ENCODE measurements around the gene FAM72B.
"Not testable (repeated sequence)": the region's sequence is repeated elsewhere in the genome, so short reads cannot be mapped to it uniquely, and the experiment has no call there.

Gene FAM72B

GRCh38 chr1:121176649-121177048 is 7.5 kb downstream of the FAM72B start:
- H3K9me3 Mint-ChIP-seq; H3K27me3 Mint-ChIP-seq; H3K4me3 Mint-ChIP-seq; H3K36me3 Mint-ChIP-seq; ATAC-seq (replicated peaks); H3K4me1 Mint-ChIP-seq; H3K27ac Mint-ChIP-seq; DNase-seq: not testable (repeated sequence)

GRCh38 chr1:121168152-121168668 is 15.9 kb downstream of the FAM72B start:
- not testable (repeated sequence) for H3K4me1 Mint-ChIP-seq; DNase-seq; H3K4me3 Mint-ChIP-seq; H3K9me3 Mint-ChIP-seq; ATAC-seq (replicated peaks); H3K36me3 Mint-ChIP-seq; H3K27me3 Mint-ChIP-seq; H3K27ac Mint-ChIP-seq

- H3K36me3 Mint-ChIP-seq; ATAC-seq (replicated peaks); H3K27me3 Mint-ChIP-seq; H3K27ac Mint-ChIP-seq; H3K9me3 Mint-ChIP-seq; H3K4me3 Mint-ChIP-seq; H3K4me1 Mint-ChIP-seq; DNase-seq: not testable (repeated sequence)
These were observed 16.9 kb downstream of the FAM72B start for GRCh38 chr1:121167225-121167738.

GRCh38 chr1:121165296-121165695 is 18.8 kb downstream of the FAM72B start:
- not testable (repeated sequence) for DNase-seq; H3K4me3 Mint-ChIP-seq; ATAC-seq (replicated peaks); H3K27ac Mint-ChIP-seq; H3K27me3 Mint-ChIP-seq; H3K36me3 Mint-ChIP-seq; H3K9me3 Mint-ChIP-seq; H3K4me1 Mint-ChIP-seq

- not testable (repeated sequence) for H3K9me3 Mint-ChIP-seq, H3K4me3 Mint-ChIP-seq, H3K27ac Mint-ChIP-seq, H3K36me3 Mint-ChIP-seq, H3K27me3 Mint-ChIP-seq, H3K4me1 Mint-ChIP-seq, DNase-seq
- ATAC-seq (replicated peaks), result peak; percentile 67 to 76
These were observed 20.0 kb downstream of the FAM72B start for GRCh38 chr1:121163850-121164757.

- H3K27ac Mint-ChIP-seq; ATAC-seq (replicated peaks); H3K4me3 Mint-ChIP-seq; H3K36me3 Mint-ChIP-seq; DNase-seq; H3K9me3 Mint-ChIP-seq; H3K4me1 Mint-ChIP-seq; H3K27me3 Mint-ChIP-seq: not testable (repeated sequence)
These were observed 22.8 kb downstream of the FAM72B start for GRCh38 chr1:121161199-121161901.

GRCh38 chr1:121160118-121160517 is 24.0 kb downstream of the FAM72B start:
- H3K27me3 Mint-ChIP-seq; H3K27ac Mint-ChIP-seq; ATAC-seq (replicated peaks); H3K36me3 Mint-ChIP-seq; DNase-seq; H3K9me3 Mint-ChIP-seq; H3K4me1 Mint-ChIP-seq; H3K4me3 Mint-ChIP-seq: not testable (repeated sequence)

- DNase-seq; H3K4me3 Mint-ChIP-seq; ATAC-seq (replicated peaks); H3K36me3 Mint-ChIP-seq; H3K9me3 Mint-ChIP-seq; H3K27me3 Mint-ChIP-seq; H3K4me1 Mint-ChIP-seq; H3K27ac Mint-ChIP-seq: not testable (repeated sequence)
These were observed 26.5 kb downstream of the FAM72B start for GRCh38 chr1:121157609-121158008.

GRCh38 chr1:121156958-121157603 is 27.1 kb downstream of the FAM72B start:
- not testable (repeated sequence) for H3K36me3 Mint-ChIP-seq; H3K4me3 Mint-ChIP-seq; H3K27me3 Mint-ChIP-seq; DNase-seq; H3K4me1 Mint-ChIP-seq; H3K9me3 Mint-ChIP-seq; H3K27ac Mint-ChIP-seq; ATAC-seq (replicated peaks)

GRCh38 chr1:121155671-121156358 is 28.3 kb downstream of the FAM72B start:
- H3K4me1 Mint-ChIP-seq; ATAC-seq (replicated peaks); H3K9me3 Mint-ChIP-seq; H3K36me3 Mint-ChIP-seq; H3K4me3 Mint-ChIP-seq; H3K27ac Mint-ChIP-seq; DNase-seq; H3K27me3 Mint-ChIP-seq: not testable (repeated sequence)

GRCh38 chr1:121154811-121155210 is 29.3 kb downstream of the FAM72B start:
- ATAC-seq (replicated peaks); H3K9me3 Mint-ChIP-seq; H3K4me1 Mint-ChIP-seq; H3K36me3 Mint-ChIP-seq; DNase-seq; H3K27ac Mint-ChIP-seq; H3K27me3 Mint-ChIP-seq; H3K4me3 Mint-ChIP-seq: not testable (repeated sequence)

GRCh38 chr1:121152788-121153187 is 31.4 kb downstream of the FAM72B start:
- not testable (repeated sequence) for ATAC-seq (replicated peaks); H3K27ac Mint-ChIP-seq; H3K4me1 Mint-ChIP-seq; H3K36me3 Mint-ChIP-seq; DNase-seq; H3K27me3 Mint-ChIP-seq; H3K9me3 Mint-ChIP-seq; H3K4me3 Mint-ChIP-seq

GRCh38 chr1:121151294-121151693 is 32.8 kb downstream of the FAM72B start:
- H3K9me3 Mint-ChIP-seq; H3K27me3 Mint-ChIP-seq; H3K4me3 Mint-ChIP-seq; H3K4me1 Mint-ChIP-seq; H3K36me3 Mint-ChIP-seq; H3K27ac Mint-ChIP-seq; ATAC-seq (replicated peaks); DNase-seq: not testable (repeated sequence)
